HG02870 (cell line): ENCODE data around the gene JPH3.

ENCODE experiments used
- ATAC-seq: cut with Tn5 transposase; IDR thresholded peaks from one replicate; pipeline ENCODE4 v1.9.1; 2021; ENCODE audit warnings: mild to moderate bottlenecking, moderate library complexity; ENCODE audit not compliant: unreplicated experiment

JPH3 gene

DNA sequence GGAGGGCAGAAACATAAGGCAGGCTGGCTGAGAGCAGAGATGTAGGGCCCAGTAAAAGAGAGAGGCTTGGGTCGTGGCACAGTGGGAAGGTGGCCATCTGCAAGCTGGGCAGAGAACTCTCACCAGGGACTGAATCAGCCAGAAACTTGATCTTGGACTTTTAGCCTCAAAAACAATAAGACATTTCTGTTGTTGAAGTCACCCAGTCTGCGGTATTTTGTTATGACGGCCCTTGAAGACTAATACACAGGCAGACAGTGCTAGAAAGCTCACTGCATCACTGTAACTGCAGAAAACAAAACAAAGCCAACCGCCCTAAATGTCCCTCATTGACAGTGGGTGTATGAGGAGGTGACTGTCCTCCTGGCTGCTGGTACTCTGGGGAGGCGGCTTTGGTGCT lies 3.9 kb upstream of the JPH3 start:
- no peak for ATAC-seq

DNA sequence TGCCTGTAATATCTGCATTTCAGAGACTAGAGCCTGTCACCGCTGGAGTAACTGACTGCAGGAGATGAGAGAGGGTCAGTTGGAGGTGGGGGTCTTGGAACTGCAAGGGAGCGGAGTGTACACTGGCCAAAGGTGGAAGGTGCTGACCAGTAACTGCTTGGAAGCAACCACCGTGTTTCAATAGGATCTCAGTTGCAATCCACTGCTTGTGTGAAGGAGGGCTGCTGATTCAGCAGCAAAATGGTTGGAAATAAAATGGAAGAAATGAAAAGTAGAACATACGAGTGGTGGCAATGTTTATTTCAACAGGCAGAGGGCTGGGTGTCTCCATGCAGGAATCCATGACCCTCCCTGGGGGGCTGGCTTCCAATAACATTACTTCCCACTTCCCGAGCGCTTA lies 2.1 kb upstream of the JPH3 start:
- no peak for ATAC-seq

- no peak for ATAC-seq
These were observed 817 bp upstream of the JPH3 start for GRCh38 chr16:87601401-87601981.

GRCh38 chr16:87602821-87603683 lies 744 bp downstream of the JPH3 start:
- no peak for ATAC-seq

DNA sequence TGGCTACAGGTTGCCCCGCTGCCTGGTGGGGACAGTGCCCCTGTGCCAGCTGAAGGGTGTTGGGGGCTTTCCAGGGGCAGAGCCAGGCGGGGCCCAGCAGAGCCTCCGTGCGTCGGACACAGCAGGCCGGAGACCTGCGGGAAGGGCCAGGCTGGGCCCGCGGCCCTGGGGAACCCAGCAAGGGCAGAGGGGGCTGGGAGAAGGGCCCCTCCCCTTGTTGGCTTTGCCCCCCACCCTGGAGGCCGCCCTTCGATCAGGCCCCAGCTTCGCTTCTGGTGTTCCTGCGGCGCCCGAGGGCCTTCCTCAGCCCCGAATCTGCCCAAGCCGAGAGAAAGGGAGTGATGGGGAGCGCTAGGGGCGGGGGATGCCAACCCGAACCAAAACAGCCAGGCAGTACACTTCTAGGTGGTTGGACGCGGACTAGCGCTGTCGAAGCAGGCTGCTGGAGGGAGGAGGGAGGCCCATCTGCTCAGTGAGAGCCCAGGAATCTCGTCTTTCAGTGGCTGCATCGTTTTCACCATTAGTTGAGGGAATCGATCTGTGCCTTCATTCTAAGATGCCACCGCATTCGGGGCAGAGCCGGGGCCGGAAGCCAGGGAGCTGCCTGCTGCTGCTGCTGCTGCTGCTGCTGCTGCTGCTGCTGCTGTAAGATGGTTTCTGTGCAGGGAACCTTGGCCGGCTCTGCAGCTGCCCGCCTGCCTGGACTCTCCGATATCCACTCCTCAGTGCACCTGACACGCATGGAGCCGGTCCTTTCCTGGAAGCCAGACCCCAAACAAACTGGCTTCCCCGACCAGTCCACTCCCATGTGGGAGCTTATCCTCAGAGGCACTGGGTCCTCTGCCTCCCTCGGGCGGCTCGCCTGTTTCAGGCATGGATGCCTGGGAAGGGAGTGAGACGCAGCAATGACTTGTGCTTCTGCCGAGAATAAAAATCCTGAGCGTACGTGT lies 1.7 kb downstream of the JPH3 start:
- ATAC-seq: no peak

DNA sequence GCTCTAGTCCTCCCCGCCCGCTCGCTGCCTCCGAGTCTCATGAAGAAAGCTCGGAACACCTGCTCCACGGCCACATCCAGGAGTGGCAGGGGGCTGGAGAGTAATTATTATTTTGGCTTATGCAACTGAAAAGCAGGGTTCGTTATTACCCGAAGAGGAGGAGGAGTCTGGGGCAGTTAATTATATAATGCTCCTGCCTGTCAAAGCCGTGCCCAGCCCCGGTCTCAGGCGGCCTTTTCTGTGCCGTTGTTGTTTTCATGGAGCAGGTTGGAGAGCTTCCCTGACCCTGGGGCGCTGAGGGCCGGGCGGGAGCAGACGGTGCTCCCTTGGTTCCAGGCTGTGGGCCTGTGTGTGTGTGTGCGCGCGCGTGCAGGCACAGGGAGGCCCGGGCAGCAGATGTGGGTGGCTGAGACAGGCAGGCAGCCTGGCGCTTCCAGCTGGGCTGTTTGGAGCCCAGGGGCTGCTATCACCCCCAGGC lies 2.4 kb downstream of the JPH3 start:
- ATAC-seq: no peak

DNA sequence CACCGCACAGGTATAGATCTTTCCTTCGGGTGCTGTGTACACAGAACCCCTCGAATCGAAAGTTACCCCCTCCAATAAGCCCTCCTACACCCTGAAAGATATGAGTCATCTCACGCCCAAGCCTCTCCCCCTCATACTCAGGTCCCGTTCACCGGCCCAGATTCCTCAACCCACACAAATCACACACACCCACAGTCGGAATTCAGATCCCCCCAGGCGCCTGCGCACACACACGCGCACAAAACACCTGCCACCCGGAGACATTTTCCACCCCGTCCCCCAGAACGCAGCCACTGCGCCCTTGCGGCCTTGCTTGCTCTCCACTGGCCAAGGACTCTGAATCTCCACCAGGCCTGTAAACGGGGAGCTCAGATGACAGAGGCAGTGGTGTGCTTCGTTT lies 4.9 kb downstream of the JPH3 start:
- ATAC-seq: no peak

- ATAC-seq: no peak
These were observed 5.6 kb downstream of the JPH3 start for GRCh38 chr16:87607871-87608270.

GRCh38 chr16:87608400-87608985 lies 6.2 kb downstream of the JPH3 start:
- no peak for ATAC-seq

DNA sequence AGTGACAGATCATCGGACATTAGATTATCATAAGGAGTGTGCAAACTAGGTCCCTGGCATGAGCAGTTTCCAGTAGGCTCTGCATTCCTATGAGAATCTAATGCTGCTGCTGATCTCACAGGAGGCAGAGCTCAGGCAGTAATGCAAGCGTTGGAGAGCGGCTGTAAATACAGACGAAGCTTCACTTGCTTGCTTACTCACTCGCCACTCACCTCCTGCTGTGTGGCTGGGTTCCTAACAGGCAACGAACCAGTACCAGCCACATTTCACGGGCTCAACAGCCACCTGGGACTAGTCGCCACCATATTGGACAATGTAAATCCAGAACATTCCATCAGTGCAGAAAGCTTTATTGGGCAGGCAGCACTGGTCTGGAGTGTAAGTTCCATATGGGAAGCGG lies 7.7 kb downstream of the JPH3 start:
- ATAC-seq: no peak

GRCh38 chr16:87611456-87611855 lies 9.1 kb downstream of the JPH3 start:
- ATAC-seq: no peak

- no peak for ATAC-seq
These were observed 11.7 kb downstream of the JPH3 start for GRCh38 chr16:87613961-87614360.

- no peak for ATAC-seq
These were observed 13.3 kb downstream of the JPH3 start for GRCh38 chr16:87615621-87616041.

GRCh38 chr16:87616556-87616955 lies 14.2 kb downstream of the JPH3 start:
- ATAC-seq: no peak

GRCh38 chr16:87618216-87618615 lies 15.9 kb downstream of the JPH3 start:
- no peak for ATAC-seq

- ATAC-seq: no peak
These were observed 17.3 kb downstream of the JPH3 start for GRCh38 chr16:87619360-87620200.

GRCh38 chr16:87620201-87620495 lies 17.8 kb downstream of the JPH3 start:
- no peak for ATAC-seq

- no peak for ATAC-seq
These were observed 19.2 kb downstream of the JPH3 start for GRCh38 chr16:87621550-87621829.

DNA sequence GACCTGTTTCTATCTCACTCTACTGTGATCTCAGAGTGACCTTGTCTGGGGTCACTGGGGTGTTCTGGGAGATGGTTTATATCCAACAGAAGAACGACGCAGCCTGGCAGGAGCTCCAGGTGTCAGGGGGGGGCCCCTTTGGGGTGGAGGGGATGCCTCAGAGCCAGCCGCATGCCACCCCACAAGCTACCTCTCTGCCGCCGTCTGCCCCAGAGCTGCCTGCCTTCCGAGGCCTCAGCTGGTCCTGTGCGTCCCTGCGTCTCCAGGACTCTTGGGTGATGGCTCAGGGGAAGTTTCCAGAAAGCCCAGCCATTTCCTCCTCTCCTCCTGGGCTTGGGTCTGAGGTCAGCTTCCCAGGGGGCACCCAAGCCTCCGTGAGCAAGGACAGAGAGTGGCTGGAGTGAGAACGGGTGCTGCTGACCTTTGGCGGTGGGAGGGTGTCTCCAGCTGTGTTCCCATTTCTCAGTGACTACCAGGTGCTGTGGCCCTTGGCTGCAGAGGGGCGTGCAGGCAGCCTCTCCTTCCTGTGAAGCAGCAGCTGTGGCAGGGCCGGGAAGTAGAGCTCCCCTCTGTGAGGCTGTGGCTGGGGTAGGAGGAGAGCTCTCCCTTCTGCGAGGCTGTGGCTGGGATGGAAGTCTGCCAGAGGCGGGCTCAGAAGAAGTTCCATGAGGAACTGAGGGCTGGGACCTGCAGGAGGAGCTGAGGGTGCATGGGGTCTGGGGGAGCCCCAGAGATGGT lies 19.8 kb downstream of the JPH3 start:
- no peak for ATAC-seq
